Measurements from ENCODE around the gene NFATC2. TPM values are rescaled to one million over a fixed set of nuclear protein-coding genes. Genes with fewer than 3 reads are reported as not detected.

NFATC2 gene
- total RNA-seq, 1 experiment from 2014 or later: 0.61 TPM

DNA sequence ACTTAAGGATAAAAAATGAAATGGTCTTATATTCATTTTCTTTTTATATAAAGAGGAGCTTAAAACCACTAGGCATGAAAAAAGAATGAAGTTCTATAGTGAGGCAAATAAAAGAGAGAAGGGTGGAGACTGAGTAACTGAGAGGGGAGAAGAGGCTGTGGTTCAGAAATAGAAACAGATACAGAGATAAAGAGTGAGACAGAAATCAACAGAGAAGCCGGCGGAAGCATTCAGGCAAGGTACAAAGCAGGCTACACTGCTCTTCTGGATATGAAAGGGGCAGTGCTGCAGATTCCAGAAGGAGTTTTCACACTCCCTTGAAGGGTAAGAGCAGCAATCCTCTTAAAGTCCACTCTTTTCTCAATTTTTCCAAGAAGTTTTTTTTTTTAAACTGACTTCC is 29.9 kb downstream of the NFATC2 start:
- Mint-ChIP-seq H3K27ac (no peak overlapping the region), H3K4me3 (no peak overlapping the region), H3K4me1 (peaks cover 0 to 9% of the 10 kb centered on the region in 2 experiments; a peak in 2 of 4 replicates), H3K9me3 (no peaks in the 10 kb centered on the region), H3K27me3 (ENCODE audit: low read depth) (peaks cover 4% of the 10 kb centered on the region; the same call in 1 of the 2 replicates), H3K36me3 (ENCODE audit: insufficient read depth in 1 of 3, low read depth in 3 of 3) (no peaks in the 10 kb centered on the region)
- no CpG with 5 or more reads among the region's 2 CpGs for WGBS (ENCODE audit: extremely low coverage, insufficient read length, low lambda C conversion rate)
- DNase-seq: no peak
- H3K56ac ChIP-seq (ENCODE audit: insufficient read length, low read depth, low read length): no peak overlapping the region
- H3T11ph ChIP-seq (ENCODE audit: low read length): no peak overlapping the region
- TF ChIP-seq, protein P1, sequence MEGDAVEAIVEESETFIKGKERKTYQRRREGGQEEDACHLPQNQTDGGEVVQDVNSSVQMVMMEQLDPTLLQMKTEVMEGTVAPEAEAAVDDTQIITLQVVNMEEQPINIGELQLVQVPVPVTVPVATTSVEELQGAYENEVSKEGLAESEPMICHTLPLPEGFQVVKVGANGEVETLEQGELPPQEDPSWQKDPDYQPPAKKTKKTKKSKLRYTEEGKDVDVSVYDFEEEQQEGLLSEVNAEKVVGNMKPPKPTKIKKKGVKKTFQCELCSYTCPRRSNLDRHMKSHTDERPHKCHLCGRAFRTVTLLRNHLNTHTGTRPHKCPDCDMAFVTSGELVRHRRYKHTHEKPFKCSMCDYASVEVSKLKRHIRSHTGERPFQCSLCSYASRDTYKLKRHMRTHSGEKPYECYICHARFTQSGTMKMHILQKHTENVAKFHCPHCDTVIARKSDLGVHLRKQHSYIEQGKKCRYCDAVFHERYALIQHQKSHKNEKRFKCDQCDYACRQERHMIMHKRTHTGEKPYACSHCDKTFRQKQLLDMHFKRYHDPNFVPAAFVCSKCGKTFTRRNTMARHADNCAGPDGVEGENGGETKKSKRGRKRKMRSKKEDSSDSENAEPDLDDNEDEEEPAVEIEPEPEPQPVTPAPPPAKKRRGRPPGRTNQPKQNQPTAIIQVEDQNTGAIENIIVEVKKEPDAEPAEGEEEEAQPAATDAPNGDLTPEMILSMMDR (conservative IDR thresholded peaks at IDR 0.05): no peak
- no peak overlapping the region for H3K18ac ChIP-seq (ENCODE audit: insufficient read length, low read depth, low read length)
- no peak overlapping the region for H3K14ac ChIP-seq (ENCODE audit: insufficient read depth, low read length)
- no peak overlapping the region for H3K23ac ChIP-seq (ENCODE audit: insufficient read length, low read depth, low read length)
- H3K79me1 ChIP-seq (ENCODE audit: insufficient read depth, low read depth, low read length, poor library complexity, severe bottlenecking): no peaks in the 10 kb centered on the region
- H2BK15ac ChIP-seq (ENCODE audit: low read depth, low read length): no peak overlapping the region
- H3K4me2 ChIP-seq (ENCODE audit: insufficient read depth, insufficient read length, low read length): no peak overlapping the region
- no peak overlapping the region for H3K4ac ChIP-seq (ENCODE audit: low read depth, low read length)
- H2BK5ac ChIP-seq (ENCODE audit: insufficient read length, low read length): no peak overlapping the region
- no peaks in the 10 kb centered on the region for H3K79me2 ChIP-seq (ENCODE audit: insufficient read depth, low read length)
- H2AK5ac ChIP-seq (ENCODE audit: insufficient read length, low read length): no peak overlapping the region
- H4K20me1 ChIP-seq (ENCODE audit: control insufficient read depth, insufficient read depth, insufficient read length): no peaks in the 10 kb centered on the region
- no peak overlapping the region for H3K9ac ChIP-seq (ENCODE audit: extremely low read depth, insufficient read length, low read length)
- H3K27me3 ChIP-seq (ENCODE audit: insufficient read depth, low read length): no peaks in the 10 kb centered on the region
- H3K27ac ChIP-seq (ENCODE audit: insufficient read length, low read depth, low read length): no peak overlapping the region
- H2BK120ac ChIP-seq (ENCODE audit: low read depth, low read length, poor library complexity, severe bottlenecking): no peak overlapping the region
- no peak overlapping the region for H4K91ac ChIP-seq (ENCODE audit: insufficient read length, low read depth, low read length)
- no peak overlapping the region for H2BK12ac ChIP-seq (ENCODE audit: insufficient read length, low read depth, low read length)
- H3K23me2 ChIP-seq (ENCODE audit: insufficient read length, low read depth, low read length, poor library complexity, severe bottlenecking): no peaks in the 10 kb centered on the region
- no peak overlapping the region for H2BK20ac ChIP-seq (ENCODE audit: low read depth, low read length, poor library complexity, severe bottlenecking)
- H4K5ac ChIP-seq (ENCODE audit: insufficient read length, low read depth, low read length): no peak overlapping the region
- H2AFZ ChIP-seq (ENCODE audit: low read length): no peak overlapping the region
- H3K4me1 ChIP-seq (ENCODE audit: insufficient read depth, low read length): no peaks in the 10 kb centered on the region
- H4K8ac ChIP-seq (replicated peaks; ENCODE audit: insufficient read length, low read depth, low read length): no peak overlapping the region
- no peaks in the 10 kb centered on the region for H3K9me3 ChIP-seq (ENCODE audit: control insufficient read depth, low read depth, low read length)
